Measurements from ENCODE around the gene CENPO. TPM values are rescaled to one million over a fixed set of nuclear protein-coding genes. Genes with fewer than 3 reads are reported as not detected.

The CENPO gene
- total and polyA plus RNA-seq, 2 of the 4 experiments (the other 2 are of a cell fraction), result 20.1 to 27.2 TPM

DNA sequence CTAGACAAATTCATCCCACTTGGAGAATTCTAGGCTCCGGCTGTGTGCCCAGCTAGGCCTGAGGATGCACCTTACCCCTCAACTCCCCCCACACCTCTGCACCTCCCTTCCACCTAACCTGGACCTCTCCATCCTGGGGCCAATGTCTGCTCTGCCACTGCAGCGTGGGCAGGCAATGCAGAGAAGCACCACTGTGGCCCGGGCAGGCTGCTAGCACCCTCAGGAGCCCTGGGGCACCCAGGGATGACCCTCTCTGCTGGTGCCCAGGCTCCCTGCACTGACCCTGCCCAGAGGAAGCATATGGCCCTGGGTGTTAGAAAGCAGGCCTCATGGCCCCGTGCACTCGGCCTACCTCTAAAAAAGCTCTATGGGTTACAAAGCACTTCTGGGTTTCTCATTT lies 77.2 kb downstream of the CENPO start:
- in situ Hi-C loops (cut with MboI; ENCODE audit: low sequenced_read_pairs), result no loop called here
- no peak overlapping the region for H2BK15ac ChIP-seq (ENCODE audit: low read depth, low read length)
- H3K4ac ChIP-seq (ENCODE audit: low read depth, low read length), result no peak overlapping the region
- no peak overlapping the region for H3K4me3 ChIP-seq (ENCODE audit: insufficient read depth, low read depth, low read length)
- H2AK5ac ChIP-seq (ENCODE audit: low read depth, low read length), result 0 out of 2 replicates have a peak overlapping the region, but pooled peaks have one; percentile 8
- no peak overlapping the region for H3K4me2 ChIP-seq (ENCODE audit: low read depth, low read length)
- no peak overlapping the region for H3K56ac ChIP-seq (ENCODE audit: extremely low read depth, insufficient read depth, low read length)
- no peak overlapping the region for H3K9ac ChIP-seq (ENCODE audit: low read depth, low read length)
- no peak overlapping the region for H4K91ac ChIP-seq (ENCODE audit: insufficient read depth, low read depth, low read length)
- peaks cover 19% of the 10 kb centered on the region for H3K9me1 ChIP-seq (ENCODE audit: insufficient read depth, low read length)
- H2BK20ac ChIP-seq (ENCODE audit: low read depth, low read length), result no peak overlapping the region
- intact Hi-C loops (cut with micrococcal nuclease), result no loop called here
- H2BK5ac ChIP-seq (ENCODE audit: low read depth, low read length, poor library complexity, severe bottlenecking), result no peak overlapping the region
- H3K4me1 ChIP-seq (ENCODE audit: control insufficient read depth, insufficient read depth, low read length), result peaks cover 15% of the 10 kb centered on the region; the same call in 1 of the 2 replicates
- H3K79me1 ChIP-seq (ENCODE audit: low read depth in 1 of 2, low read length in 2 of 2), result peaks cover 0 to 25% of the 10 kb centered on the region in 2 experiments; a peak in 1 of 4 replicates
- no peak overlapping the region for H2AFZ ChIP-seq (replicated peaks; ENCODE audit: low read length, poor library complexity)
- ATAC-seq (ENCODE audit: low read depth) (no peak), DNase-seq (no peak)
- 100% methylated on average over 2 of the region's 5 CpGs; no CpG with 5 or more reads in 1 of the 2 experiments for WGBS, 2 experiments (ENCODE audit: extremely low coverage in 2 of 2, insufficient read length in 1 of 2)
- H3K27ac ChIP-seq (ENCODE audit: insufficient read depth, low read length), result no peak overlapping the region
- no peak overlapping the region for H3K18ac ChIP-seq (ENCODE audit: low read depth, low read length)
- H2BK120ac ChIP-seq (ENCODE audit: low read depth, low read length), result no peak overlapping the region
- no peaks in the 10 kb centered on the region for H3K27me3 ChIP-seq (ENCODE audit: control insufficient read depth, insufficient read depth, low read length)
- POLR2A ChIA-PET (ENCODE audit: unreplicated experiment), result no interaction called here
- H2AK9ac ChIP-seq (replicated peaks; ENCODE audit: low read depth, low read length, poor library complexity), result peak overlapping the region; percentile 37
- H3K14ac ChIP-seq (replicated peaks; ENCODE audit: low read depth, low read length), result no peak overlapping the region
- H4K8ac ChIP-seq (ENCODE audit: low read depth in 2 of 2, low read length in 2 of 2), result no peak overlapping the region
- TF ChIP-seq, protein P1, sequence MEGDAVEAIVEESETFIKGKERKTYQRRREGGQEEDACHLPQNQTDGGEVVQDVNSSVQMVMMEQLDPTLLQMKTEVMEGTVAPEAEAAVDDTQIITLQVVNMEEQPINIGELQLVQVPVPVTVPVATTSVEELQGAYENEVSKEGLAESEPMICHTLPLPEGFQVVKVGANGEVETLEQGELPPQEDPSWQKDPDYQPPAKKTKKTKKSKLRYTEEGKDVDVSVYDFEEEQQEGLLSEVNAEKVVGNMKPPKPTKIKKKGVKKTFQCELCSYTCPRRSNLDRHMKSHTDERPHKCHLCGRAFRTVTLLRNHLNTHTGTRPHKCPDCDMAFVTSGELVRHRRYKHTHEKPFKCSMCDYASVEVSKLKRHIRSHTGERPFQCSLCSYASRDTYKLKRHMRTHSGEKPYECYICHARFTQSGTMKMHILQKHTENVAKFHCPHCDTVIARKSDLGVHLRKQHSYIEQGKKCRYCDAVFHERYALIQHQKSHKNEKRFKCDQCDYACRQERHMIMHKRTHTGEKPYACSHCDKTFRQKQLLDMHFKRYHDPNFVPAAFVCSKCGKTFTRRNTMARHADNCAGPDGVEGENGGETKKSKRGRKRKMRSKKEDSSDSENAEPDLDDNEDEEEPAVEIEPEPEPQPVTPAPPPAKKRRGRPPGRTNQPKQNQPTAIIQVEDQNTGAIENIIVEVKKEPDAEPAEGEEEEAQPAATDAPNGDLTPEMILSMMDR (conservative IDR thresholded peaks at IDR 0.05; ENCODE audit: low read depth, low read length), result no peak
- no peak for TF ChIP-seq MAFK (IDR thresholded peaks at IDR 0.05; ENCODE audit: low read depth, low read length)
- no peak for TF ChIP-seq POLR2A (IDR thresholded peaks at IDR 0.05; ENCODE audit: low read depth, low read length)
- TF ChIP-seq CHD1 (IDR thresholded peaks at IDR 0.05; ENCODE audit: low read depth, low read length), result no peak
- no peak for TF ChIP-seq RCOR1 (IDR thresholded peaks at IDR 0.05; ENCODE audit: insufficient replicate concordance, low read length)
- TF ChIP-seq MXI1 (IDR thresholded peaks at IDR 0.05; ENCODE audit: borderline replicate concordance, low read depth, low read length), result no peak
- TF ChIP-seq SMC3 (IDR thresholded peaks at IDR 0.05; ENCODE audit: low read depth, low read length), result no peak
- TF ChIP-seq CEBPB (IDR thresholded peaks at IDR 0.05; ENCODE audit: low read depth, low read length), result no peak
- TF ChIP-seq FOS (IDR thresholded peaks at IDR 0.05; ENCODE audit: low read depth, low read length), result no peak
- TF ChIP-seq, protein P2, sequence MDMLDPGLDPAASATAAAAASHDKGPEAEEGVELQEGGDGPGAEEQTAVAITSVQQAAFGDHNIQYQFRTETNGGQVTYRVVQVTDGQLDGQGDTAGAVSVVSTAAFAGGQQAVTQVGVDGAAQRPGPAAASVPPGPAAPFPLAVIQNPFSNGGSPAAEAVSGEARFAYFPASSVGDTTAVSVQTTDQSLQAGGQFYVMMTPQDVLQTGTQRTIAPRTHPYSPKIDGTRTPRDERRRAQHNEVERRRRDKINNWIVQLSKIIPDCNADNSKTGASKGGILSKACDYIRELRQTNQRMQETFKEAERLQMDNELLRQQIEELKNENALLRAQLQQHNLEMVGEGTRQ (IDR thresholded peaks at IDR 0.05; ENCODE audit: low read depth, low read length), result no peak
- TF ChIP-seq RAD21 (IDR thresholded peaks at IDR 0.05; ENCODE audit: low read length), result no peak
- TF ChIP-seq BHLHE40 (IDR thresholded peaks at IDR 0.05; ENCODE audit: low read depth, low read length), result no peak
- TF ChIP-seq, protein P3, sequence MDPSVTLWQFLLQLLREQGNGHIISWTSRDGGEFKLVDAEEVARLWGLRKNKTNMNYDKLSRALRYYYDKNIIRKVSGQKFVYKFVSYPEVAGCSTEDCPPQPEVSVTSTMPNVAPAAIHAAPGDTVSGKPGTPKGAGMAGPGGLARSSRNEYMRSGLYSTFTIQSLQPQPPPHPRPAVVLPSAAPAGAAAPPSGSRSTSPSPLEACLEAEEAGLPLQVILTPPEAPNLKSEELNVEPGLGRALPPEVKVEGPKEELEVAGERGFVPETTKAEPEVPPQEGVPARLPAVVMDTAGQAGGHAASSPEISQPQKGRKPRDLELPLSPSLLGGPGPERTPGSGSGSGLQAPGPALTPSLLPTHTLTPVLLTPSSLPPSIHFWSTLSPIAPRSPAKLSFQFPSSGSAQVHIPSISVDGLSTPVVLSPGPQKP (IDR thresholded peaks at IDR 0.05; ENCODE audit: borderline replicate concordance, low read depth, low read length), result no peak
- no peak for TF ChIP-seq MAZ (IDR thresholded peaks at IDR 0.05; ENCODE audit: borderline replicate concordance, low read depth, low read length)
- TF ChIP-seq RFX5 (IDR thresholded peaks at IDR 0.05; ENCODE audit: low read depth, low read length), result no peak
- no peak for TF ChIP-seq NFE2L2 (IDR thresholded peaks at IDR 0.05; ENCODE audit: low read depth, low read length)
- H4K20me1 ChIP-seq (ENCODE audit: insufficient read depth, low read length), result no peaks in the 10 kb centered on the region; the same call in 1 of the 2 replicates
- dilution Hi-C loops (cut with HindIII; ENCODE audit: low sequenced_read_pairs, unreplicated experiment), result no loop called here
- H3K23ac ChIP-seq (ENCODE audit: low read depth, low read length), result no peak overlapping the region
- no peaks in the 10 kb centered on the region for H3K9me3 ChIP-seq (ENCODE audit: control insufficient read depth, insufficient read depth, low read length)
- CTCF ChIA-PET, result no interaction called here
- peaks cover 1% of the 10 kb centered on the region; the same call in 1 of the 2 replicates for H3K36me3 ChIP-seq (ENCODE audit: control insufficient read depth, insufficient read depth, low read length)
- H4K5ac ChIP-seq (ENCODE audit: low read depth, low read length), result no peak overlapping the region
- no TSS peak for BruUV-seq (replicated peaks)
